ENCODE results near the gene TBATA.

DNA sequence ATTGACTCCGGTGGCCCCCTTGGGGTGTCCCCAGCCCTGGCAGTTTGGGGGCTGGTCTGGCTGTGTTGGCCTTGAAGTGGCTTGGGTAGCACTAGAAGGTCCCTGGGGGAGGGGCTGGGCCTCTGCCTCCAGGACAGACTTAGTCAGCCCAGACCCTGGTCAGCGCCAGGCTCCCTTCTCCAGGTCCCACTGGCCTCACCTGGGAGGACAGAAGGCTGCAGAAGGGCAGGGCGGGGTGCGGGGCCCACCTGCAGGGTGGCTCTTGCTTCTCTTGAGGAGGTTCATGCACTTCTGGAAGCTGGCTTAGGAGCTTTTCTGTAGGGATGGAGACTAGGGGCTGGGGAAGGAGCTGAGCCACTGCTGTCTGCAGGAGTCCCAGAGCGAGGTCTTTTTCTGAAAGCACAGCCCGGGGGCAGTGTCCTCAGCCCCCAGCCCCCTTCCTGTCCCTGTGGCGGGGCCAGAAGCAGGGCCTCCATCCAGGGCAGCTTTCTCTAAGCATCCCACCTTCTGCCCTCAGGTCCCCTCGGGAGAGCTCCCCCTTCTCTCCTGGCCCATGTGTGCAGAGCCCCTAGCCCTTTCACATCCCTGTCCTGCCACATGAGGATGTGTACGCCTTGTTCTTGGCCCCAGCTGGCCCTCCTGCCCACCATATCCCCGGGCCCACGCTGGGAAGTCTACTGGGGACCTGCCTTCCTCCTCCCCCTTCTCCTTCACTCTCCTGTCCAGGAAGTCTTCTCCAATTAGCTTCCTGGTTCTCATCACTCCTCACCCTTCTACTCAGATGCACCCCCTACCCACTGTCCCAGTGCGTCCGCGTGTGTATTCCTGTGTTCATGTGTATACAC, 11.0 kb downstream of the TBATA start:
- TF ChIP-seq, protein P1, sequence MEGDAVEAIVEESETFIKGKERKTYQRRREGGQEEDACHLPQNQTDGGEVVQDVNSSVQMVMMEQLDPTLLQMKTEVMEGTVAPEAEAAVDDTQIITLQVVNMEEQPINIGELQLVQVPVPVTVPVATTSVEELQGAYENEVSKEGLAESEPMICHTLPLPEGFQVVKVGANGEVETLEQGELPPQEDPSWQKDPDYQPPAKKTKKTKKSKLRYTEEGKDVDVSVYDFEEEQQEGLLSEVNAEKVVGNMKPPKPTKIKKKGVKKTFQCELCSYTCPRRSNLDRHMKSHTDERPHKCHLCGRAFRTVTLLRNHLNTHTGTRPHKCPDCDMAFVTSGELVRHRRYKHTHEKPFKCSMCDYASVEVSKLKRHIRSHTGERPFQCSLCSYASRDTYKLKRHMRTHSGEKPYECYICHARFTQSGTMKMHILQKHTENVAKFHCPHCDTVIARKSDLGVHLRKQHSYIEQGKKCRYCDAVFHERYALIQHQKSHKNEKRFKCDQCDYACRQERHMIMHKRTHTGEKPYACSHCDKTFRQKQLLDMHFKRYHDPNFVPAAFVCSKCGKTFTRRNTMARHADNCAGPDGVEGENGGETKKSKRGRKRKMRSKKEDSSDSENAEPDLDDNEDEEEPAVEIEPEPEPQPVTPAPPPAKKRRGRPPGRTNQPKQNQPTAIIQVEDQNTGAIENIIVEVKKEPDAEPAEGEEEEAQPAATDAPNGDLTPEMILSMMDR (IDR thresholded peaks at IDR 0.05) = no peak
- TF ChIP-seq POLR2A (IDR thresholded peaks at IDR 0.05) = no peak

Measured in uterus (tissue), 2 donors.